Measurements from ENCODE around the gene UBE2F. TPM values are rescaled to one million over a fixed set of nuclear protein-coding genes. Genes with fewer than 3 reads are reported as not detected.
"Not testable (repeated sequence)": the region's sequence is repeated elsewhere in the genome, so short reads cannot be mapped to it uniquely, and the experiment has no call there.

The UBE2F gene
- total RNA-seq, 1 experiment from 2014 or later: 62.1 TPM

GRCh38 chr2:237964578-237965404, 2.0 kb upstream of the UBE2F start:
- peaks cover 12% of the 10 kb centered on the region for H3K9me3 ChIP-seq (ENCODE audit: control insufficient read depth, low read depth, low read length)
- H3K4me2 ChIP-seq (ENCODE audit: insufficient read depth, insufficient read length, low read length): no peak overlapping the region
- H3K79me1 ChIP-seq (ENCODE audit: insufficient read depth, low read depth, low read length, poor library complexity, severe bottlenecking): peaks cover 8% of the 10 kb centered on the region
- H3K18ac ChIP-seq (ENCODE audit: insufficient read length, low read depth, low read length): no peak overlapping the region
- H3K56ac ChIP-seq (ENCODE audit: insufficient read length, low read depth, low read length): no peak overlapping the region
- H3K4ac ChIP-seq (ENCODE audit: low read depth, low read length): no peak overlapping the region
- peaks cover 6% of the 10 kb centered on the region for H3K4me1 ChIP-seq (ENCODE audit: insufficient read depth, low read length)
- peaks cover 15% of the 10 kb centered on the region in 2 experiments for H3K9me3 Mint-ChIP-seq
- no peak overlapping the region for H3K23ac ChIP-seq (ENCODE audit: insufficient read length, low read depth, low read length)
- no peak overlapping the region for H2BK5ac ChIP-seq (ENCODE audit: insufficient read length, low read length)
- H2BK15ac ChIP-seq (ENCODE audit: low read depth, low read length): no peak overlapping the region
- peaks cover 23 to 26% of the 10 kb centered on the region in 2 experiments for H3K4me1 Mint-ChIP-seq
- no peak overlapping the region for H4K91ac ChIP-seq (ENCODE audit: insufficient read length, low read depth, low read length)
- H4K5ac ChIP-seq (ENCODE audit: insufficient read length, low read depth, low read length): no peak overlapping the region
- H3K27ac ChIP-seq (ENCODE audit: insufficient read length, low read depth, low read length): no peak overlapping the region
- DNase-seq: no peak
- no peaks in the 10 kb centered on the region; the same call in 1 of the 2 replicates for H3K27me3 Mint-ChIP-seq (ENCODE audit: low read depth)
- TF ChIP-seq CTCF (conservative IDR thresholded peaks at IDR 0.05): no peak
- WGBS (ENCODE audit: extremely low coverage, insufficient read length, low lambda C conversion rate): no CpG with 5 or more reads among the region's 11 CpGs
- H4K20me1 ChIP-seq (ENCODE audit: control insufficient read depth, insufficient read depth, insufficient read length): peaks cover 2% of the 10 kb centered on the region
- peaks cover 10% of the 10 kb centered on the region for H3K23me2 ChIP-seq (ENCODE audit: insufficient read length, low read depth, low read length, poor library complexity, severe bottlenecking)
- no peak overlapping the region; a peak in 1 of 5 replicates for H3K4me3 Mint-ChIP-seq
- H3K9ac ChIP-seq (ENCODE audit: extremely low read depth, insufficient read length, low read length): no peak overlapping the region
- peaks cover 2 to 13% (median 9%) of the 10 kb centered on the region in 3 experiments; a peak in 6 of 7 replicates for H3K36me3 Mint-ChIP-seq (ENCODE audit: insufficient read depth in 1 of 3, low read depth in 3 of 3)
- no peak overlapping the region for H2BK12ac ChIP-seq (ENCODE audit: insufficient read length, low read depth, low read length)
- no peaks in the 10 kb centered on the region for H3K27me3 ChIP-seq (ENCODE audit: insufficient read depth, low read length)
- H3K27ac Mint-ChIP-seq: no peak overlapping the region
- H2BK120ac ChIP-seq (ENCODE audit: low read depth, low read length, poor library complexity, severe bottlenecking): no peak overlapping the region
- H3T11ph ChIP-seq (ENCODE audit: low read length): no peak overlapping the region
- H3K79me2 ChIP-seq (ENCODE audit: insufficient read depth, low read length): peaks cover 22% of the 10 kb centered on the region; the same call in 1 of the 2 replicates
- H3K14ac ChIP-seq (ENCODE audit: insufficient read depth, low read length): no peak overlapping the region
- no peak overlapping the region for H4K8ac ChIP-seq (replicated peaks; ENCODE audit: insufficient read length, low read depth, low read length)
- H2AK5ac ChIP-seq (ENCODE audit: insufficient read length, low read length): no peak overlapping the region
- H2BK20ac ChIP-seq (ENCODE audit: low read depth, low read length, poor library complexity, severe bottlenecking): no peak overlapping the region
- no peak overlapping the region for H2AFZ ChIP-seq (ENCODE audit: low read length)

- H3K4me3 Mint-ChIP-seq: peak overlapping the region; percentile 80 to 81
- peaks cover 12% of the 10 kb centered on the region for H3K9me3 ChIP-seq (ENCODE audit: control insufficient read depth, low read depth, low read length)
- not testable (repeated sequence) for H4K20me1 ChIP-seq (ENCODE audit: control insufficient read depth, insufficient read depth, insufficient read length); H3K27me3 ChIP-seq (ENCODE audit: insufficient read depth, low read length); H2BK5ac ChIP-seq (ENCODE audit: insufficient read length, low read length); H2BK20ac ChIP-seq (ENCODE audit: low read depth, low read length, poor library complexity, severe bottlenecking); H3K27ac Mint-ChIP-seq; H2BK15ac ChIP-seq (ENCODE audit: low read depth, low read length); H2BK12ac ChIP-seq (ENCODE audit: insufficient read length, low read depth, low read length); H2AFZ ChIP-seq (ENCODE audit: low read length); H4K91ac ChIP-seq (ENCODE audit: insufficient read length, low read depth, low read length); H3K23me2 ChIP-seq (ENCODE audit: insufficient read length, low read depth, low read length, poor library complexity, severe bottlenecking); H3K4me1 ChIP-seq (ENCODE audit: insufficient read depth, low read length); H3K4ac ChIP-seq (ENCODE audit: low read depth, low read length); H3K79me1 ChIP-seq (ENCODE audit: insufficient read depth, low read depth, low read length, poor library complexity, severe bottlenecking); H4K8ac ChIP-seq (replicated peaks; ENCODE audit: insufficient read length, low read depth, low read length); H3K23ac ChIP-seq (ENCODE audit: insufficient read length, low read depth, low read length); H3K27me3 Mint-ChIP-seq (ENCODE audit: low read depth); H4K5ac ChIP-seq (ENCODE audit: insufficient read length, low read depth, low read length); H2BK120ac ChIP-seq (ENCODE audit: low read depth, low read length, poor library complexity, severe bottlenecking); H3K18ac ChIP-seq (ENCODE audit: insufficient read length, low read depth, low read length); H2AK5ac ChIP-seq (ENCODE audit: insufficient read length, low read length); H3K27ac ChIP-seq (ENCODE audit: insufficient read length, low read depth, low read length); H3K56ac ChIP-seq (ENCODE audit: insufficient read length, low read depth, low read length); DNase-seq; H3K9ac ChIP-seq (ENCODE audit: extremely low read depth, insufficient read length, low read length); H3K14ac ChIP-seq (ENCODE audit: insufficient read depth, low read length); H3T11ph ChIP-seq (ENCODE audit: low read length)
- peaks cover 4 to 13% (median 10%) of the 10 kb centered on the region in 3 experiments; a peak in 6 of 7 replicates for H3K36me3 Mint-ChIP-seq (ENCODE audit: insufficient read depth in 1 of 3, low read depth in 3 of 3)
- H3K79me2 ChIP-seq (ENCODE audit: insufficient read depth, low read length): peaks cover 28% of the 10 kb centered on the region; the same call in 1 of the 2 replicates
- WGBS (ENCODE audit: extremely low coverage, insufficient read length, low lambda C conversion rate): no CpG with 5 or more reads among the region's 13 CpGs
- peaks cover 30% of the 10 kb centered on the region in 2 experiments for H3K4me1 Mint-ChIP-seq
- peak overlapping the region; percentile 53 for H3K4me2 ChIP-seq (ENCODE audit: insufficient read depth, insufficient read length, low read length)
- peaks cover 15% of the 10 kb centered on the region in 2 experiments for H3K9me3 Mint-ChIP-seq
Observed at GRCh38 chr2:237965844-237966243, 970 bp upstream of the UBE2F start.

Data from H9 (cell line).